HepG2 (cell line): ENCODE results near the gene EHD1. TPM values are rescaled to one million over a fixed set of nuclear protein-coding genes. Genes with fewer than 3 reads are reported as not detected.
A peak's percentile ranks its signal among the peaks of the same experiment; 100 is the strongest.

ENCODE experiments used
- CAMTA2 ChIP-seq: sonication (generic); formaldehyde crosslinking; IDR thresholded peaks from 2 replicates; pipeline ENCODE4 v1.4.0; 2020; ENCODE audit warnings: mild to moderate bottlenecking, missing genetic modification reagents, borderline replicate concordance
- FOXK1 ChIP-seq: sonication (generic); formaldehyde crosslinking; IDR thresholded peaks from 2 replicates; pipeline ENCODE4 v1.4.0; 2020; ENCODE audit warnings: low read depth, missing genetic modification reagents, borderline replicate concordance
- MXI1 ChIP-seq: IDR thresholded peaks from 3 replicates; pipeline ENCODE4 v1.6.1; 2012; ENCODE audit warnings: low read depth, low read length, inconsistent platforms, borderline replicate concordance
- NFIB ChIP-seq: sonication (generic); formaldehyde crosslinking; IDR thresholded peaks from 2 replicates; pipeline ENCODE4 v1.9.0; 2021; ENCODE audit warnings: missing genetic modification reagents, mild to moderate bottlenecking, borderline replicate concordance
- NR2C2 ChIP-seq: sonication (generic); formaldehyde crosslinking; IDR thresholded peaks from 2 replicates; pipeline ENCODE4 v1.4.0; 2020; ENCODE audit warnings: missing genetic modification reagents, mild to moderate bottlenecking, moderate library complexity, borderline replicate concordance
- POLR2AphosphoS2 ChIP-seq: IDR thresholded peaks from 2 replicates; pipeline ENCODE4 v1.6.1; 2011; ENCODE audit warnings: low read depth, low read length, improper control_type of control experiment
- RAD51 ChIP-seq: fragments of 450-650 bp; IDR thresholded peaks from 2 replicates; pipeline ENCODE4 v1.6.1; 2016; ENCODE audit warnings: borderline replicate concordance
- RCOR2 ChIP-seq: IDR thresholded peaks from 2 replicates; pipeline ENCODE4 v1.6.1; 2016; ENCODE audit warnings: missing biosample characterization, missing genetic modification reagents
- SNAPC5 ChIP-seq: sonication (generic); formaldehyde crosslinking; IDR thresholded peaks from 2 replicates; pipeline ENCODE4 v1.8.1; 2023; ENCODE audit warnings: mild to moderate bottlenecking, missing genetic modification reagents, borderline replicate concordance
- SPEN ChIP-seq: sonication (generic); formaldehyde crosslinking; IDR thresholded peaks from 2 replicates; pipeline ENCODE4 v1.5.1; 2020; ENCODE audit warnings: low read depth, mild to moderate bottlenecking, missing genetic modification reagents
- TEAD2 ChIP-seq: sonication (generic); formaldehyde crosslinking; IDR thresholded peaks from 2 replicates; pipeline ENCODE4 v1.9.0; 2021; ENCODE audit warnings: missing genetic modification reagents
- TEF ChIP-seq: sonication (generic); formaldehyde crosslinking; IDR thresholded peaks from 2 replicates; pipeline ENCODE4 v1.5.0; 2020; ENCODE audit warnings: missing genetic modification reagents
- ZNF20 ChIP-seq: sonication (generic); formaldehyde crosslinking; IDR thresholded peaks from 2 replicates; pipeline ENCODE4 v1.4.0; 2020; ENCODE audit warnings: mild to moderate bottlenecking, moderate library complexity, missing genetic modification reagents
- ZNF44 ChIP-seq: sonication (generic); formaldehyde crosslinking; IDR thresholded peaks from 2 replicates; pipeline ENCODE4 v1.5.1; 2020; ENCODE audit warnings: mild to moderate bottlenecking, missing genetic modification reagents
- ZNF780A ChIP-seq: sonication (generic); formaldehyde crosslinking; IDR thresholded peaks from 2 replicates; pipeline ENCODE4 v1.8.0; 2022; ENCODE audit warnings: mild to moderate bottlenecking, missing genetic modification reagents, moderate library complexity
- ZNF883 ChIP-seq: sonication (generic); formaldehyde crosslinking; IDR thresholded peaks from 2 replicates; pipeline ENCODE4 v1.5.1; 2020; ENCODE audit warnings: mild to moderate bottlenecking, missing genetic modification reagents; ENCODE audit errors: not compliant biosample characterization
- polyA plus RNA-seq, 8 experiments: library from polyadenylated mRNA; depleted of rRNA in 3 of 8; stranded (reverse) in 7 of 8; unstranded in 1 of 8; fragments of >200 nt; fragmentation: Illumina TruSeq in 4 of 8; extraction: Trizol in 4 of 8; gene quantifications; 2 replicates each; pipeline versions ENCODE4 v1.2.1 to v1.2.3, GENCODE V29; 2011 to 2016; ENCODE audit warnings: low read depth in 4 of 8, missing spikeins in 1 of 8, mixed read lengths in 1 of 8; ENCODE audit not compliant: insufficient read depth in 1 of 8
- total RNA-seq, 5 experiments: library from RNA; depleted of rRNA; stranded (reverse); fragments of >200 nt; fragmentation: Illumina TruSeq; extraction: Trizol; gene quantifications; 2 replicates each; pipeline ENCODE4 v1.2.3, GENCODE V29; 2016; ENCODE audit warnings: low read depth in 1 of 5
- TF ChIP-seq, protein P1 (sequence below): sonication (generic); formaldehyde crosslinking; IDR thresholded peaks from 2 replicates; pipeline ENCODE4 v1.4.0; 2020; ENCODE audit warnings: missing genetic modification reagents
- TF ChIP-seq, protein P2 (sequence below): sonication (generic); formaldehyde crosslinking; IDR thresholded peaks from 2 replicates; pipeline ENCODE4 v1.5.1; 2020; ENCODE audit warnings: mild to moderate bottlenecking, moderate library complexity, missing genetic modification reagents
- TF ChIP-seq, protein P3 (sequence below): IDR thresholded peaks from 2 replicates; pipeline ENCODE4 v1.6.1; 2016; ENCODE audit warnings: missing compliant biosample characterization, missing genetic modification reagents, borderline replicate concordance

The EHD1 gene
- total and polyA plus RNA-seq, 2 of the 13 experiments (the other 11 are each of a cell fraction or from before 2014, with no cell fraction given), result 23.6 to 26.6 TPM

- TF ChIP-seq, protein P1, sequence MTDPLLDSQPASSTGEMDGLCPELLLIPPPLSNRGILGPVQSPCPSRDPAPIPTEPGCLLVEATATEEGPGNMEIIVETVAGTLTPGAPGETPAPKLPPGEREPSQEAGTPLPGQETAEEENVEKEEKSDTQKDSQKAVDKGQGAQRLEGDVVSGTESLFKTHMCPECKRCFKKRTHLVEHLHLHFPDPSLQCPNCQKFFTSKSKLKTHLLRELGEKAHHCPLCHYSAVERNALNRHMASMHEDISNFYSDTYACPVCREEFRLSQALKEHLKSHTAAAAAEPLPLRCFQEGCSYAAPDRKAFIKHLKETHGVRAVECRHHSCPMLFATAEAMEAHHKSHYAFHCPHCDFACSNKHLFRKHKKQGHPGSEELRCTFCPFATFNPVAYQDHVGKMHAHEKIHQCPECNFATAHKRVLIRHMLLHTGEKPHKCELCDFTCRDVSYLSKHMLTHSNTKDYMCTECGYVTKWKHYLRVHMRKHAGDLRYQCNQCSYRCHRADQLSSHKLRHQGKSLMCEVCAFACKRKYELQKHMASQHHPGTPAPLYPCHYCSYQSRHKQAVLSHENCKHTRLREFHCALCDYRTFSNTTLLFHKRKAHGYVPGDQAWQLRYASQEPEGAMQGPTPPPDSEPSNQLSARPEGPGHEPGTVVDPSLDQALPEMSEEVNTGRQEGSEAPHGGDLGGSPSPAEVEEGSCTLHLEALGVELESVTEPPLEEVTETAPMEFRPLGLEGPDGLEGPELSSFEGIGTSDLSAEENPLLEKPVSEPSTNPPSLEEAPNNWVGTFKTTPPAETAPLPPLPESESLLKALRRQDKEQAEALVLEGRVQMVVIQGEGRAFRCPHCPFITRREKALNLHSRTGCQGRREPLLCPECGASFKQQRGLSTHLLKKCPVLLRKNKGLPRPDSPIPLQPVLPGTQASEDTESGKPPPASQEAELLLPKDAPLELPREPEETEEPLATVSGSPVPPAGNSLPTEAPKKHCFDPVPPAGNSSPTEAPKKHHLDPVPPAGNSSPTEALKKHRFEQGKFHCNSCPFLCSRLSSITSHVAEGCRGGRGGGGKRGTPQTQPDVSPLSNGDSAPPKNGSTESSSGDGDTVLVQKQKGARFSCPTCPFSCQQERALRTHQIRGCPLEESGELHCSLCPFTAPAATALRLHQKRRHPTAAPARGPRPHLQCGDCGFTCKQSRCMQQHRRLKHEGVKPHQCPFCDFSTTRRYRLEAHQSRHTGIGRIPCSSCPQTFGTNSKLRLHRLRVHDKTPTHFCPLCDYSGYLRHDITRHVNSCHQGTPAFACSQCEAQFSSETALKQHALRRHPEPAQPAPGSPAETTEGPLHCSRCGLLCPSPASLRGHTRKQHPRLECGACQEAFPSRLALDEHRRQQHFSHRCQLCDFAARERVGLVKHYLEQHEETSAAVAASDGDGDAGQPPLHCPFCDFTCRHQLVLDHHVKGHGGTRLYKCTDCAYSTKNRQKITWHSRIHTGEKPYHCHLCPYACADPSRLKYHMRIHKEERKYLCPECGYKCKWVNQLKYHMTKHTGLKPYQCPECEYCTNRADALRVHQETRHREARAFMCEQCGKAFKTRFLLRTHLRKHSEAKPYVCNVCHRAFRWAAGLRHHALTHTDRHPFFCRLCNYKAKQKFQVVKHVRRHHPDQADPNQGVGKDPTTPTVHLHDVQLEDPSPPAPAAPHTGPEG (CRISPR knock-in tag), result no peak
- TF ChIP-seq, protein P2, sequence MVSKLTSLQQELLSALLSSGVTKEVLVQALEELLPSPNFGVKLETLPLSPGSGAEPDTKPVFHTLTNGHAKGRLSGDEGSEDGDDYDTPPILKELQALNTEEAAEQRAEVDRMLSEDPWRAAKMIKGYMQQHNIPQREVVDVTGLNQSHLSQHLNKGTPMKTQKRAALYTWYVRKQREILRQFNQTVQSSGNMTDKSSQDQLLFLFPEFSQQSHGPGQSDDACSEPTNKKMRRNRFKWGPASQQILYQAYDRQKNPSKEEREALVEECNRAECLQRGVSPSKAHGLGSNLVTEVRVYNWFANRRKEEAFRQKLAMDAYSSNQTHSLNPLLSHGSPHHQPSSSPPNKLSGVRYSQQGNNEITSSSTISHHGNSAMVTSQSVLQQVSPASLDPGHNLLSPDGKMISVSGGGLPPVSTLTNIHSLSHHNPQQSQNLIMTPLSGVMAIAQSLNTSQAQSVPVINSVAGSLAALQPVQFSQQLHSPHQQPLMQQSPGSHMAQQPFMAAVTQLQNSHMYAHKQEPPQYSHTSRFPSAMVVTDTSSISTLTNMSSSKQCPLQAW (CRISPR knock-in tag), result no peak
- peak; percentile 67; the same call in 1 of the 3 replicates for TF ChIP-seq MXI1
- peak; percentile 48; the same call in 1 of the 2 replicates for TF ChIP-seq ZNF780A (CRISPR knock-in tag)
- peak; percentile 16; the same call in 1 of the 2 replicates for TF ChIP-seq NR2C2 (CRISPR knock-in tag)
- TF ChIP-seq ZNF20 (CRISPR knock-in tag), result no peak
- no peak for TF ChIP-seq ZNF44 (CRISPR knock-in tag)
- TF ChIP-seq POLR2AphosphoS2, result no peak
- TF ChIP-seq TEF, result peak; percentile 69; the same call in 1 of the 2 replicates
- TF ChIP-seq ZNF883 (CRISPR knock-in tag), result no peak
- TF ChIP-seq SNAPC5 (CRISPR knock-in tag), result no peak
- TF ChIP-seq CAMTA2, result no peak
- TF ChIP-seq RCOR2 (CRISPR knock-in tag), result 0 out of 2 replicates have a peak, but pooled peaks have one; percentile 53
- TF ChIP-seq TEAD2, result no peak
- TF ChIP-seq, protein P3, sequence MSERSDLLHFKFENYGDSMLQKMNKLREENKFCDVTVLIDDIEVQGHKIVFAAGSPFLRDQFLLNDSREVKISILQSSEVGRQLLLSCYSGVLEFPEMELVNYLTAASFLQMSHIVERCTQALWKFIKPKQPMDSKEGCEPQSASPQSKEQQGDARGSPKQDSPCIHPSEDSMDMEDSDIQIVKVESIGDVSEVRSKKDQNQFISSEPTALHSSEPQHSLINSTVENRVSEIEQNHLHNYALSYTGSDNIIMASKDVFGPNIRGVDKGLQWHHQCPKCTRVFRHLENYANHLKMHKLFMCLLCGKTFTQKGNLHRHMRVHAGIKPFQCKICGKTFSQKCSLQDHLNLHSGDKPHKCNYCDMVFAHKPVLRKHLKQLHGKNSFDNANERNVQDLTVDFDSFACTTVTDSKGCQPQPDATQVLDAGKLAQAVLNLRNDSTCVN (CRISPR knock-in tag), result no peak
- TF ChIP-seq SPEN (CRISPR knock-in tag), result no peak
- TF ChIP-seq NFIB (CRISPR knock-in tag), result no peak
- TF ChIP-seq RAD51, result no peak
- TF ChIP-seq FOXK1 (CRISPR knock-in tag), result peak; percentile 32; the same call in 1 of the 2 replicates
Measured at GRCh38 chr11:64885367-64886286, 7.2 kb upstream of the EHD1 start (continued).
